ENCODE data around the gene TSHZ3.

The TSHZ3 gene

GRCh38 chr19:31356587-31357314 lies 7.5 kb upstream of the TSHZ3 start:
- H3K4me3 ChIP-seq (ENCODE audit: low read depth, low read length) = no peak overlapping the region
- CTCF ChIA-PET = no interaction called here
- DNase-seq (ENCODE audit: low read depth, low spot score) = no peak
- POLR2A ChIA-PET = no interaction called here
- TF ChIP-seq CTCF (IDR thresholded peaks at IDR 0.05; ENCODE audit: insufficient read depth, low read length, missing control alignments) = no peak

- no peak for DNase-seq (ENCODE audit: low read depth, low spot score)
- no peak for TF ChIP-seq CTCF (IDR thresholded peaks at IDR 0.05; ENCODE audit: insufficient read depth, low read length, missing control alignments)
- CTCF ChIA-PET = no interaction called here
- POLR2A ChIA-PET = no interaction called here
- H3K4me3 ChIP-seq (ENCODE audit: low read depth, low read length) = no peak overlapping the region
These were observed 6.5 kb upstream of the TSHZ3 start for GRCh38 chr19:31355665-31356289.

GRCh38 chr19:31354799-31355664 lies 5.8 kb upstream of the TSHZ3 start:
- H3K4me3 ChIP-seq (ENCODE audit: low read depth, low read length) = no peak overlapping the region
- no peak for TF ChIP-seq CTCF (IDR thresholded peaks at IDR 0.05; ENCODE audit: insufficient read depth, low read length, missing control alignments)
- POLR2A ChIA-PET = no interaction called here
- CTCF ChIA-PET = interaction anchor here (1.1 to 1.5 kb wide), 2 partner anchors 10 to 17 kb away, joined by 3 to 6 read pairs; no protein-coding TSS in a partner anchor
- DNase-seq (ENCODE audit: low read depth, low spot score) = no peak

GRCh38 chr19:31354316-31354715 lies 5.1 kb upstream of the TSHZ3 start:
- TF ChIP-seq CTCF (IDR thresholded peaks at IDR 0.05; ENCODE audit: insufficient read depth, low read length, missing control alignments) = no peak
- ChIA-PET POLR2A (no interaction called here), CTCF (interaction anchor here (1.1 to 1.5 kb wide), 2 partner anchors 11 to 16 kb away, joined by 3 to 6 read pairs; no protein-coding TSS in a partner anchor)
- H3K4me3 ChIP-seq (ENCODE audit: low read depth, low read length) = no peak overlapping the region
- no peak for DNase-seq (ENCODE audit: low read depth, low spot score)

GRCh38 chr19:31353833-31354232 lies 4.6 kb upstream of the TSHZ3 start:
- no peak for TF ChIP-seq CTCF (IDR thresholded peaks at IDR 0.05; ENCODE audit: insufficient read depth, low read length, missing control alignments)
- no peak for DNase-seq (ENCODE audit: low read depth, low spot score)
- H3K4me3 ChIP-seq (ENCODE audit: low read depth, low read length) = no peak overlapping the region
- ChIA-PET CTCF (interaction anchor here (1.1 to 1.5 kb wide), 2 partner anchors 11 to 16 kb away, joined by 3 to 6 read pairs; no protein-coding TSS in a partner anchor), POLR2A (no interaction called here)

Measured in AG04449 (cell line).